ENCODE data around the gene C17orf67.

Gene C17orf67

GRCh38 chr17:56742601-56743000 lies 91.1 kb downstream of the C17orf67 start:
- DNase-seq (ENCODE audit: insufficient read length) = no peak
- no peak for TF ChIP-seq POLR2A (IDR thresholded peaks at IDR 0.05; ENCODE audit: low read depth, low read length)
- no peak for TF ChIP-seq POLR2AphosphoS5 (IDR thresholded peaks at IDR 0.05; ENCODE audit: low read depth, low read length)
- no peak for TF ChIP-seq TAF1 (IDR thresholded peaks at IDR 0.05; ENCODE audit: borderline replicate concordance, low read depth, low read length)

More at GRCh38 chr17:56742601-56743000, 91.1 kb downstream of the C17orf67 start:
- FAIRE-seq = no peak

Measured in GM12892 (cell line).